ENCODE results near the gene DLEC1.

Gene DLEC1

GRCh38 chr3:38039101-38039898, at the start of gene DLEC1:
Gene DLEC1, plus strand, starts transcription at chr3:38039208. Its CDS starts 18 bp downstream, at chr3:38039226.
- no peak for DNase-seq (ENCODE audit: low read depth in 2 of 2)

DNA sequence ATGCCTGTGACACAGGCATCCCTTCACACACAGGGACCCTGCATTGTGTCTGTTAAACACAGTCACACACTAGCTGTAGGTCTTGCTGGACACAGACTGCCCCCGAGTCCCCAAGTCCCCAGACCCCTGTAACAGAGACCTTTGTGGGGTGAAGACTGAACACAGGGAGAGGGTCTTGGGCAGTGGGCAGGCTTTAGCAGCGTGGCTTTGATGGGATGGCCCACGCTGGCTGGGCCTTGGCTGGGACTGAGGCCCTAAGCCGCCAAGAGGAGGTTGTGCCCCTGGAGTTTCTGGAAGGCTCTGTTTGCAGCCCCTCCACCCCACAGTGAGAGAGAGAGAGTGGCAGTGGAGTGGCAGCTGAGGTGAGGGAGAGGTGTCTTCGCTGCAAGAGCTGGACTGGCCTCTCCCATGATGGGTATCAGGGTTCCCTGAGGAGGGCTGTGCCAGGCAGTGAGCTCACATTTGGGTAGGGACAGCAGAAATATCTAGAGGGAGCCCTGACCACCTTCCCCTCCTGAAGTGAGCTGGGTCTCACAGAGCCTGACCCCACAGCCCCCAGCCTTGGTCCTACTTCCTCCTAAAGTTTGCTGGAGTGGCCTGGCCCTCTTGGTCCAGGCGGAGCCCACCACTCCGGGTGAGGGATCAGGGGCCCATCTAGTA, 49.1 kb upstream of the DLEC1 start:
- DNase-seq (ENCODE audit: low read depth in 2 of 2) = no peak

- DNase-seq (ENCODE audit: low read depth in 2 of 2) = no peak
Measured at GRCh38 chr3:37990527-37990926, 48.5 kb upstream of the DLEC1 start, which contains the start of gene VILL. Gene VILL, plus strand, starts transcription at chr3:37990786. Its CDS starts 2,887 bp downstream, at chr3:37993673.

DNA sequence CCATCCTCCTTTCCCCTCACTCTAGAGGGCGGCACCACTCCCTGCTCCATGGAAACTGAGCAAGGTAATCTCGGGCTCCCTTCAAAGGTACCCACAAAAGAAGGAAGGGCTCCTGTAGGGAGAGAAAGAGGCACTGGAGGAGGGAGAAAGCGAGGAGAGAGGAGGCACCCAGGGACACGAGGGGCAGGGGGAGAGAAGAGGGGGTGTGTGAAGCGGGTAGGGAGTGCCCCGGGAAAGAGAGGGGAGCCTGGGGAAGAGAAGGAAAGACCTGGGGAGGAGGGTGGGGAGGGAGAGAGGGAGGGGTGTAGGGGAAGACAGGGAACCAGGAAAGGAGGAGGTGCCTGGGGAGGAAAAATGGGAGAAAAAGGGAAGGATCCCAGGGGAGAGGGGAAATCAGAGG, 47.9 kb upstream of the DLEC1 start:
- no peak for DNase-seq (ENCODE audit: low read depth in 2 of 2)

DNA sequence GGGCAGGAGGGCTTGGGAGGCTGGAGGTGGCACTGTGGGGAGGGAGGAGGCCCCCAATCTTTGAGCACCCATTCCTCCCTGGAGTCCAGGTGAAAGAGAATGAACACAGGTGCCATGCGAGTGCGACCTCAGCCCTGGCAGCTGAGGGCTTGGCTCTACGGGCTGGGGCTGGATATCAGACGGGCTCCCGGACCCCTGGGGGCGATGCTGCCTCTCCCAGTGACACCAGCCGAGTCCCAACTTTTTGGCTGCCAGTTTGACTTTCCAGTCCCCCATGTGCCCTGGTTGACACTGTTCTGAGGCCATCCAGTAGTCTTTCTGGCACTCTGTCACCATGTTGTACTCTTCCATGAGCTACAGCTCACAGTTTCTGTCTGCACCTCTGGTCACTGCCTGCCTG, 47.2 kb upstream of the DLEC1 start:
- DNase-seq (ENCODE audit: low read depth in 2 of 2) = no peak

DNA sequence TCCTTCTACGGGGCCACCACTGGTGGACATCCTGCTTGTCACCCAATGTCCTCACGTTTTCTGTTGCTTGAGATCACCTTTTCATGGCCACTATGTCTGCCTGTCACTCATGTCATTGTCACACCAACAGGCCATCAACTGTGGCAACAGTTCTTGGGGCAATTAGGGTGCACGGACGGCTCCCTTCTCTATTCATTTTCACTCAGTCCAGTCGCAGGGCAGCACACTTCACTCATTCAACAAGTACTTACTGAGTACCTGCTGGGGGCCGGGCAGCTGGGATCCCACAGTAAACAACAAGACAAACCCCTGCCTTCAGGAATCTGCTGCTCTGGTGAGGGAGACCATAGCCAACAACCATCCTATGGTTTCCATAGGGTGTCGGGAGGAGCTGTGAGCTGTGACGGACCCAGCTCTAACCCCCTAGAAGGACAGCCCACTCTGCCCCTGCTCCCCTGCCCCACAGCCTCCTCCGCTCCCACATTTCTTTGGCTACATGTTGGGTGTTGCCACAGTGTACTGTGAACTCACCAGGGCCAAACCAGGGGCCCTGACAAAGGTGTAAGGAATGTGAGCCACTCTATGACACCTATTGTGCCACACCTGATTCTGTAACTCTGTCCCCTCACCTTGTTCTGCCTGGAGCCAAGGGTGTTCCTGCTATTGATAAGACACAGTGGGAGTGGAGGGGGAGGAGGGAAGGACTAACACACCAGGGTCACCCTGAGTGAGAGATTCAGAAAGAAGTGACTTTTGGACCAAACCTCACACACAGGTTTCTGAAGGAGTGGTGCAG, 46.5 kb upstream of the DLEC1 start:
- no peak for DNase-seq (ENCODE audit: low read depth in 2 of 2)

DNA sequence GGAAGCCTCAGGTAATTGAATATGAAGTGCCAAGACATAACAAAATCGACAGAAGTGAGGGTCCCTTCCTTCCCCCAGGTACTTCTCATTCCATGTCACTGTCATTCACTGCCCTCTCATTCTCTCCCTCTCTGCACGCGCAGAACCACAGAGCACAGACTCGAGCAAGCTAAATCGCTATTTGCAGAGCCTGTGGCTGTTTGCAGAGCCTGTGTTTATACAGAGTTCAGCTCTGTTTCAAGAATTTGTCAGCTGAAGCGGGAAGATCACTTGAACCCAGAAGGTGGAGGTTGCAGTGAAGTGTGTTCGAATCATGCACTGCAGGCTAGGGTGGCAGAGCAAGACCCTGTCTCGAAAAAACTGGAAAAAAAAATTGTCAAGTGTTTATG, 45.9 kb upstream of the DLEC1 start:
- DNase-seq (ENCODE audit: low read depth in 2 of 2) = no peak

- DNase-seq (ENCODE audit: low read depth in 2 of 2) = no peak
Measured at GRCh38 chr3:37993460-37993819, 45.6 kb upstream of the DLEC1 start.

DNA sequence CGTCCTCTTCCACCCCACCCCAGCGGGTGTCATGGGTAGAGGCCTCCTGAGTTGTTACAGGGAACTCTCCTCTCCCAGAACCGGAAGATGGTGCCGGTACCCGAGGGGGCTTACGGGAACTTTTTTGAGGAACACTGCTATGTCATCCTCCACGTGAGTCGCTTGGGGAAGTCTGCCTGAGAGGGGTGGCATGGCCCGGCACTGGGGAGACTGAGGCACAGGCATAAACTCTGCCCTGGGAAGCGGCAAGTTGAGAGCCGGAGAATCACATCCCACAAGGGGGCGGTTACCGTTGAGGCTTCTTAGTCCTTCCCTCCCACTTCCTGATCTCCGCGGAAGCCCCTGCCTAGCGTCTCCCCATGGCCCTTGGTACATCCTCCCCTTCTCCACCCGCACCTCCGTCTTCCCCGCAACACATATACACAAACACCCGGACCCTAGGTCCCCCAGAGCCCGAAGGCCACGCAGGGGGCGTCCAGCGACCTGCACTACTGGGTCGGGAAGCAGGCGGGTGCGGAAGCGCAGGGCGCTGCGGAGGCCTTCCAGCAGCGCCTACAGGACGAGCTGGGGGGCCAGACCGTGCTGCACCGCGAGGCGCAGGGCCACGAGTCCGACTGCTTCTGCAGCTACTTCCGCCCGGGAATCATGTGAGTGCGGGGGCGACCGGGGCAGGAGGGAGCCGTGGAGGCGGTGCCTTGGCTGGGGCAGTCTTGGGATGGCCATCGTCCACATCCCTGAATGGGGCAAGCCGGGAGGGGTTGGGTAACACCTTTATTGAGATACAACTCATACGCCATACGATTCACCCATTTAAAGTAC, 45.0 kb upstream of the DLEC1 start:
- DNase-seq (ENCODE audit: low read depth in 2 of 2) = peak; percentile 31 to 36

DNA sequence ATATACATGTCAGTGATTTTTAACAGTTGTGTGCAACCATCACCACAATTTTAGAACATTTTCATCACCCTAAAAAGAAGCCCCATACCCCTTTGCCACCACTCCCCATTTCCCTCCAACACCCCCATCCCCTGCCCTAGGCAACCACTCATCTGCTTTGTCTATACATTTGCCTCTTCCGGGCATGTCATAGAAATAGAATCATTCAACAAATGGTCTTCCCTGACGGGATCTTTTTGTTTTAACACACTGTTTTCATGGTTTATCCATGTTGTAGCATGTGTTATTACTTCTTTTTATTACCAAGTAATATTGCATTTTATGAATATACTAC, 44.4 kb upstream of the DLEC1 start:
- no peak for DNase-seq (ENCODE audit: low read depth in 2 of 2)

GRCh38 chr3:37995652-37996641, 43.1 kb upstream of the DLEC1 start:
- no peak for DNase-seq (ENCODE audit: low read depth in 2 of 2)

GRCh38 chr3:37996785-37997301, 42.2 kb upstream of the DLEC1 start:
- peak; percentile 47 to 53 for DNase-seq (ENCODE audit: low read depth in 2 of 2)

GRCh38 chr3:37997342-37997741, 41.7 kb upstream of the DLEC1 start:
- DNase-seq (ENCODE audit: low read depth in 2 of 2) = no peak

- no peak for DNase-seq (ENCODE audit: low read depth in 2 of 2)
Measured at GRCh38 chr3:37997791-37998370, 41.1 kb upstream of the DLEC1 start.

GRCh38 chr3:37999836-38000235, 39.2 kb upstream of the DLEC1 start:
- no peak for DNase-seq (ENCODE audit: low read depth in 2 of 2)

- no peak for DNase-seq (ENCODE audit: low read depth in 2 of 2)
Measured at GRCh38 chr3:38000242-38000916, 38.6 kb upstream of the DLEC1 start.

DNA sequence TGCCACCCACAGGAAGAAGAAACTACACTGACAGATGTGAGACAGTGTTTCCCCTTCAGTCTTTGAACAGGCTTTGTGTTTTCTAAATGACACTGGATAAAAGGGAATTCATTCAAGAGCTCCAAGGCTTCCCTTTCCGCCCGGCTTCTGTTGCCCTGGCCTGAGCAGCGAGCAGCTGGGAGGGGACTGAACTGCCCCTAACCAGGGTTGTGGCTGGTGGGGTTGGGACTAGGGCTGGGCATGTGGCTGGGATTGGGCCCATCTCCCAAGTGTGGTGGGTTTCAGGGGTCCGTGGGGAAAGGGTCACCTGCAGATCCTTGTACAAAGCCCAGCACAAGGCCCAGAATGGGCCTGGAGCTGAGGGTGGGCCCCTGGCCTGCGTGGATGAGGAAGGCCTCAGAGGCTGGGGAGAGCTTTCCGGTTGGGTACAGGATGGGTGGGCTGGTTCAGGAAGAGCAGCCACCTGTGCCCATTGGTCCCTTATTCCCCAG, 38.0 kb upstream of the DLEC1 start:
- DNase-seq (ENCODE audit: low read depth in 2 of 2) = no peak

DNA sequence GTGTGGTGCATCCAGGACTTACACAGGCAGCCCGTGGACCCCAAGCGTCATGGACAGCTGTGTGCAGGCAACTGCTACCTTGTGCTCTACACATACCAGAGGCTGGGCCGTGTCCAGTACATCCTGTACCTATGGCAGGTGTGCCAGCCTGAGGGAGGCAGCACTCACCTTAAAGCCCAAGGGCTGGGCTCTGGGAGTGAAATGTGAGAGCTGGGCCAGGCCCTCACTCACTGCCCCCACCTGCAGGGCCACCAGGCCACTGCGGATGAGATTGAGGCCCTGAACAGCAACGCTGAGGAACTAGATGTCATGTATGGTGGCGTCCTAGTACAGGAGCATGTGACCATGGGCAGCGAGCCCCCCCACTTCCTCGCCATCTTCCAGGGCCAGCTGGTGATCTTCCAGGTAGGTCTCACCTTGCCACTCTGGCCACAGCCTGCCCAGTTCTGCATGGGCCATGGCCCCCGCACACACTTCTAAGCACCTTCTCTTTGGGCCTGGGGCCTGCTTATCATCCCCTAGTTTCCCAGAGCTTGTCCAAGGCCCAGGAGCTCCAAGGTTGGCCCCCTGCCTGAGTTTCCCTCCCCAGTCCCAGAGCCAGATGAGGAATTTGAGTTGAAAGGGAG, 37.4 kb upstream of the DLEC1 start:
- no peak for DNase-seq (ENCODE audit: low read depth in 2 of 2)
